RWPE2 (cell line): ENCODE data around the gene MUSTN1.

ENCODE experiments used
- ATAC-seq: fragments of 200-7000 bp; cut with Tn5 transposase; 3 replicates; pipeline ENCODE4 v1.9.1; 2021; ENCODE audit warnings: low read depth
- DNase-seq: peaks from one replicate; pipeline ENCODE4 v3.0.0-alpha.2; 2020; ENCODE audit warnings: low spot score
- H3K27ac ChIP-seq: fragments of 450-650 bp; 2 replicates; pipeline ENCODE4 v1.5.1; 2017; ENCODE audit warnings: mild to moderate bottlenecking; ENCODE audit not compliant: poor library complexity, severe bottlenecking
- H3K27me3 ChIP-seq: fragments of 250-450 bp; sonication (Bioruptor Pico); 2 replicates; pipeline ENCODE4 v1.5.1; 2021; ENCODE audit warnings: mild to moderate bottlenecking, moderate library complexity; ENCODE audit not compliant: insufficient read depth, poor library complexity, severe bottlenecking
- H3K36me3 ChIP-seq: fragments of 250-450 bp; sonication (Bioruptor Pico); 2 replicates; pipeline ENCODE4 v1.5.1; 2020; ENCODE audit warnings: low read depth, mild to moderate bottlenecking, moderate library complexity
- H3K4me1 ChIP-seq: fragments of 250-450 bp; sonication (Bioruptor Pico); 2 replicates; pipeline ENCODE4 v1.5.1; 2021; ENCODE audit warnings: mild to moderate bottlenecking, moderate library complexity; ENCODE audit not compliant: insufficient read depth, poor library complexity, severe bottlenecking
- H3K4me3 ChIP-seq: fragments of 250-450 bp; sonication (Bioruptor Pico); 2 replicates; pipeline ENCODE4 v1.5.1; 2021; ENCODE audit warnings: mild to moderate bottlenecking, moderate library complexity; ENCODE audit not compliant: severe bottlenecking
- H3K9me3 ChIP-seq: fragments of 250-450 bp; sonication (Bioruptor Pico); 2 replicates; pipeline ENCODE4 v1.5.1; 2021; ENCODE audit warnings: mild to moderate bottlenecking, moderate library complexity; ENCODE audit not compliant: severe bottlenecking
- TF ChIP-seq, protein P1 (sequence below): fragments of 450-650 bp; IDR thresholded peaks from one replicate; pipeline ENCODE4 v1.5.1; 2017; ENCODE audit warnings: mild to moderate bottlenecking, moderate library complexity; ENCODE audit not compliant: poor library complexity, severe bottlenecking

Gene MUSTN1

GRCh38 chr3:52838561-52839267 is 3.9 kb upstream of the MUSTN1 start:
- no peak for ATAC-seq
- H3K4me3 ChIP-seq = no peak overlapping the region
- H3K9me3 ChIP-seq = no peaks in the 10 kb centered on the region
- H3K27me3 ChIP-seq = no peaks in the 10 kb centered on the region
- H3K36me3 ChIP-seq = no peaks in the 10 kb centered on the region
- TF ChIP-seq, protein P1, sequence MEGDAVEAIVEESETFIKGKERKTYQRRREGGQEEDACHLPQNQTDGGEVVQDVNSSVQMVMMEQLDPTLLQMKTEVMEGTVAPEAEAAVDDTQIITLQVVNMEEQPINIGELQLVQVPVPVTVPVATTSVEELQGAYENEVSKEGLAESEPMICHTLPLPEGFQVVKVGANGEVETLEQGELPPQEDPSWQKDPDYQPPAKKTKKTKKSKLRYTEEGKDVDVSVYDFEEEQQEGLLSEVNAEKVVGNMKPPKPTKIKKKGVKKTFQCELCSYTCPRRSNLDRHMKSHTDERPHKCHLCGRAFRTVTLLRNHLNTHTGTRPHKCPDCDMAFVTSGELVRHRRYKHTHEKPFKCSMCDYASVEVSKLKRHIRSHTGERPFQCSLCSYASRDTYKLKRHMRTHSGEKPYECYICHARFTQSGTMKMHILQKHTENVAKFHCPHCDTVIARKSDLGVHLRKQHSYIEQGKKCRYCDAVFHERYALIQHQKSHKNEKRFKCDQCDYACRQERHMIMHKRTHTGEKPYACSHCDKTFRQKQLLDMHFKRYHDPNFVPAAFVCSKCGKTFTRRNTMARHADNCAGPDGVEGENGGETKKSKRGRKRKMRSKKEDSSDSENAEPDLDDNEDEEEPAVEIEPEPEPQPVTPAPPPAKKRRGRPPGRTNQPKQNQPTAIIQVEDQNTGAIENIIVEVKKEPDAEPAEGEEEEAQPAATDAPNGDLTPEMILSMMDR = no peak
- H3K4me1 ChIP-seq = no peaks in the 10 kb centered on the region
- H3K27ac ChIP-seq = no peak overlapping the region
- DNase-seq = no peak

DNA sequence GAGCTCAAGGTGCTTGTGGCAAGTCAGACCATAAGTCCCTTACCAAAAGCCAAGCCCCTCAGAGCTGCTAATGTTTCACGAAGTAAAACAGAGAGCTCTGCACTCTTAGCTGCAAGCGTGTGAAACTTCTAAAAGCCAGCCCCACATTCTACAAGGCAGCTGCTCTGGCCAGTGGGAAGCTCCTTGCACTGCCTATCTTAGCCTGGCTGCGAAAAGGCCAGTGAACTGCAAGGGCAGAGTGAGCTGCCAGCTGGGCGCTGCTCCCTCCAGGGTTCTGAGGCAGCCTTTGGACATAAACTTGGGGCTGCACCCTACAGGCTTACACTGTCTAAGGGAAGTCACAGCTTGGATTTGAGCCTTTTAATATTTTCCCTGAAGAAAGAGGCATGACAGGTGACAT is 2.2 kb upstream of the MUSTN1 start:
- no peaks in the 10 kb centered on the region for H3K27me3 ChIP-seq
- no peak overlapping the region for H3K27ac ChIP-seq
- no peak for ATAC-seq
- DNase-seq = no peak
- H3K4me1 ChIP-seq = no peaks in the 10 kb centered on the region
- TF ChIP-seq, protein P1 = no peak
- no peaks in the 10 kb centered on the region for H3K9me3 ChIP-seq
- H3K4me3 ChIP-seq = no peak overlapping the region
- no peaks in the 10 kb centered on the region for H3K36me3 ChIP-seq

DNA sequence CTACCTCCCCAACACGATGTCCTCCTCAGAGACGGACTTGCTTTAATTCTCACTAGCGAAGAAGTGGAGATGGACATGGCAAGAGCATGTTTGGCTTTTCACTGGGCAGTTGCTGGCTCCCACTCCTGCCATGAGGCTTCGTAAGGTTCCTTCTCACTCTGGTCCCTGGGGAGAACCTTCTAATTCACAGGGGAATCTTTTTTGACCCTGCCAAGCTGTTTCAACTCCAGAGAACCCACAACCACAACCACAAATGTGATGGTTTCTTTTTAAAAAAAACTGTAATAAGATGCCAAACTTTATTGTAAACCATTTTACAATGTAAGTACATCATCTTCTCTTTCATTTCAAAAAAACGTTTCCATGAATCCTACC is 1.6 kb upstream of the MUSTN1 start:
- TF ChIP-seq, protein P1 = no peak
- ATAC-seq (no peak), DNase-seq (no peak)

GRCh38 chr3:52835766-52836470 is 1.1 kb upstream of the MUSTN1 start:
- H3K36me3 ChIP-seq = no peaks in the 10 kb centered on the region
- H3K27ac ChIP-seq = no peak overlapping the region
- H3K4me3 ChIP-seq = no peak overlapping the region
- no peaks in the 10 kb centered on the region for H3K27me3 ChIP-seq
- TF ChIP-seq, protein P1 = no peak
- ATAC-seq (no peak), DNase-seq (no peak)
- peaks cover 7% of the 10 kb centered on the region for H3K4me1 ChIP-seq
- no peaks in the 10 kb centered on the region for H3K9me3 ChIP-seq

More for the DNA sequence above, 1.6 kb upstream of the MUSTN1 start:
- Histone ChIP-seq H3K27ac (no peak overlapping the region), H3K9me3 (no peaks in the 10 kb centered on the region), H3K36me3 (no peaks in the 10 kb centered on the region), H3K4me3 (no peak overlapping the region), H3K27me3 (no peaks in the 10 kb centered on the region), H3K4me1 (peaks cover 3% of the 10 kb centered on the region)

GRCh38 chr3:52833202-52833601 is 1.6 kb downstream of the MUSTN1 start:
- TF ChIP-seq, protein P1 = no peak
- DNase-seq (no peak), ATAC-seq (no peak)
- Histone ChIP-seq H3K27ac (no peak overlapping the region), H3K4me1 (peaks cover 7% of the 10 kb centered on the region), H3K9me3 (no peaks in the 10 kb centered on the region), H3K4me3 (no peak overlapping the region), H3K36me3 (no peaks in the 10 kb centered on the region), H3K27me3 (no peaks in the 10 kb centered on the region)
